NCI-H446 (cell line): ENCODE results near the gene KCNV2.

ENCODE experiments used
- DNase-seq, 2 experiments: peaks; one replicate each; lab custom pipeline; 2025; lab: John Stamatoyannopoulos, UW

The KCNV2 gene

GRCh38 chr9:2758898-2759510, 41.7 kb downstream of the KCNV2 start:
- DNase-seq = peak in 1 of 2 experiments; percentile 29

- no peak for DNase-seq
Measured at GRCh38 chr9:2761424-2761823, 44.1 kb downstream of the KCNV2 start.

- DNase-seq = no peak
Measured at GRCh38 chr9:2764353-2764752, 47.0 kb downstream of the KCNV2 start.

GRCh38 chr9:2765250-2765880, 48.1 kb downstream of the KCNV2 start:
- DNase-seq = no peak

- no peak for DNase-seq
Measured at GRCh38 chr9:2767800-2768677, 50.7 kb downstream of the KCNV2 start.

GRCh38 chr9:2771087-2771486, 53.8 kb downstream of the KCNV2 start:
- DNase-seq = no peak

- DNase-seq = no peak
Measured at GRCh38 chr9:2771661-2772060, 54.4 kb downstream of the KCNV2 start.

- no peak for DNase-seq
Measured at GRCh38 chr9:2777454-2777853, 60.1 kb downstream of the KCNV2 start.

GRCh38 chr9:2778816-2779215, 61.5 kb downstream of the KCNV2 start:
- no peak for DNase-seq
